ENCODE data around the gene TATDN2.

The TATDN2 gene

GRCh38 chr3:10224794-10225665 is 23.2 kb upstream of the TATDN2 start:
- no peak overlapping the region for H3K4me2 ChIP-seq (ENCODE audit: insufficient read depth, low read length)
- H2AFZ ChIP-seq (ENCODE audit: low read depth, low read length) = no peak overlapping the region
- DNase-seq (peak; percentile 59), ATAC-seq (ENCODE audit: insufficient read depth, low read depth) (peak; percentile 80)
- H3K27me3 ChIP-seq (ENCODE audit: insufficient read depth, low read length, poor library complexity) = no peaks in the 10 kb centered on the region
- H3K9ac ChIP-seq (ENCODE audit: low read depth, low read length) = no peak overlapping the region
- H3K4me3 ChIP-seq (ENCODE audit: low read depth in 1 of 2, low read length in 2 of 2) = no peak overlapping the region
- H3K9me3 ChIP-seq (ENCODE audit: insufficient read depth, low read length, severe bottlenecking) = no peaks in the 10 kb centered on the region
- H3K4me1 ChIP-seq (ENCODE audit: insufficient read depth, low read length) = peaks cover 19% of the 10 kb centered on the region
- no peak for TF ChIP-seq EZH2 (IDR thresholded peaks at IDR 0.05; ENCODE audit: borderline replicate concordance, low read depth, low read length, severe bottlenecking)
- TF ChIP-seq, protein P1, sequence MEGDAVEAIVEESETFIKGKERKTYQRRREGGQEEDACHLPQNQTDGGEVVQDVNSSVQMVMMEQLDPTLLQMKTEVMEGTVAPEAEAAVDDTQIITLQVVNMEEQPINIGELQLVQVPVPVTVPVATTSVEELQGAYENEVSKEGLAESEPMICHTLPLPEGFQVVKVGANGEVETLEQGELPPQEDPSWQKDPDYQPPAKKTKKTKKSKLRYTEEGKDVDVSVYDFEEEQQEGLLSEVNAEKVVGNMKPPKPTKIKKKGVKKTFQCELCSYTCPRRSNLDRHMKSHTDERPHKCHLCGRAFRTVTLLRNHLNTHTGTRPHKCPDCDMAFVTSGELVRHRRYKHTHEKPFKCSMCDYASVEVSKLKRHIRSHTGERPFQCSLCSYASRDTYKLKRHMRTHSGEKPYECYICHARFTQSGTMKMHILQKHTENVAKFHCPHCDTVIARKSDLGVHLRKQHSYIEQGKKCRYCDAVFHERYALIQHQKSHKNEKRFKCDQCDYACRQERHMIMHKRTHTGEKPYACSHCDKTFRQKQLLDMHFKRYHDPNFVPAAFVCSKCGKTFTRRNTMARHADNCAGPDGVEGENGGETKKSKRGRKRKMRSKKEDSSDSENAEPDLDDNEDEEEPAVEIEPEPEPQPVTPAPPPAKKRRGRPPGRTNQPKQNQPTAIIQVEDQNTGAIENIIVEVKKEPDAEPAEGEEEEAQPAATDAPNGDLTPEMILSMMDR (IDR thresholded peaks at IDR 0.05; ENCODE audit: borderline replicate concordance, extremely low read depth, low read length, poor library complexity, severe bottlenecking) = peak; percentile 73
- no peaks in the 10 kb centered on the region for H3K36me3 ChIP-seq (ENCODE audit: insufficient read depth, low read length)
- no peak overlapping the region for H3K27ac ChIP-seq (ENCODE audit: low read length)
- H4K20me1 ChIP-seq (ENCODE audit: insufficient read depth, low read length) = no peaks in the 10 kb centered on the region
- H3K79me2 ChIP-seq (ENCODE audit: insufficient read depth, low read length) = no peaks in the 10 kb centered on the region

GRCh38 chr3:10226293-10226692 is 22.0 kb upstream of the TATDN2 start:
- no peaks in the 10 kb centered on the region for H3K36me3 ChIP-seq (ENCODE audit: insufficient read depth, low read length)

GRCh38 chr3:10228248-10228950 is 19.9 kb upstream of the TATDN2 start:
- TF ChIP-seq EZH2 (IDR thresholded peaks at IDR 0.05; ENCODE audit: borderline replicate concordance, low read depth, low read length, severe bottlenecking) = no peak
- TF ChIP-seq, protein P1 (IDR thresholded peaks at IDR 0.05; ENCODE audit: borderline replicate concordance, extremely low read depth, low read length, poor library complexity, severe bottlenecking) = no peak
- no peak overlapping the region for H3K27ac ChIP-seq (ENCODE audit: low read length)
- DNase-seq (no peak), ATAC-seq (ENCODE audit: insufficient read depth, low read depth) (peak; percentile 55)
- H3K4me1 ChIP-seq (ENCODE audit: insufficient read depth, low read length) = peaks cover 19% of the 10 kb centered on the region
- no peak overlapping the region for H2AFZ ChIP-seq (ENCODE audit: low read depth, low read length)
- H3K4me3 ChIP-seq (ENCODE audit: low read depth in 1 of 2, low read length in 2 of 2) = no peak overlapping the region
- no peaks in the 10 kb centered on the region for H3K36me3 ChIP-seq (ENCODE audit: insufficient read depth, low read length)
- H3K79me2 ChIP-seq (ENCODE audit: insufficient read depth, low read length) = no peaks in the 10 kb centered on the region
- no peak overlapping the region for H3K4me2 ChIP-seq (ENCODE audit: insufficient read depth, low read length)
- H3K9me3 ChIP-seq (ENCODE audit: insufficient read depth, low read length, severe bottlenecking) = no peaks in the 10 kb centered on the region
- H3K9ac ChIP-seq (ENCODE audit: low read depth, low read length) = no peak overlapping the region
- H3K27me3 ChIP-seq (ENCODE audit: insufficient read depth, low read length, poor library complexity) = no peaks in the 10 kb centered on the region
- H4K20me1 ChIP-seq (ENCODE audit: insufficient read depth, low read length) = no peaks in the 10 kb centered on the region

More at GRCh38 chr3:10226293-10226692, 22.0 kb upstream of the TATDN2 start:
- no peak overlapping the region for H3K9ac ChIP-seq (ENCODE audit: low read depth, low read length)
- no peaks in the 10 kb centered on the region for H3K79me2 ChIP-seq (ENCODE audit: insufficient read depth, low read length)
- ATAC-seq (ENCODE audit: insufficient read depth, low read depth) (no peak), DNase-seq (no peak)
- H3K27ac ChIP-seq (ENCODE audit: low read length) = no peak overlapping the region
- H3K4me2 ChIP-seq (ENCODE audit: insufficient read depth, low read length) = no peak overlapping the region
- no peaks in the 10 kb centered on the region for H3K27me3 ChIP-seq (ENCODE audit: insufficient read depth, low read length, poor library complexity)
- H3K4me3 ChIP-seq (ENCODE audit: low read depth in 1 of 2, low read length in 2 of 2) = no peak overlapping the region
- H2AFZ ChIP-seq (ENCODE audit: low read depth, low read length) = no peak overlapping the region
- H4K20me1 ChIP-seq (ENCODE audit: insufficient read depth, low read length) = no peaks in the 10 kb centered on the region
- peaks cover 19% of the 10 kb centered on the region for H3K4me1 ChIP-seq (ENCODE audit: insufficient read depth, low read length)
- H3K9me3 ChIP-seq (ENCODE audit: insufficient read depth, low read length, severe bottlenecking) = no peaks in the 10 kb centered on the region
- TF ChIP-seq EZH2 (IDR thresholded peaks at IDR 0.05; ENCODE audit: borderline replicate concordance, low read depth, low read length, severe bottlenecking) = no peak
- TF ChIP-seq, protein P1 (IDR thresholded peaks at IDR 0.05; ENCODE audit: borderline replicate concordance, extremely low read depth, low read length, poor library complexity, severe bottlenecking) = no peak
